Measurements from ENCODE around the gene NOL3. TPM values are rescaled to one million over a fixed set of nuclear protein-coding genes. Genes with fewer than 3 reads are reported as not detected.

Gene NOL3
- total and polyA plus RNA-seq, 3 donors from 2014 or later: 11.8 to 34.9 (median 16.2) TPM

- Histone ChIP-seq H3K4me1 (peaks cover 43% of the 10 kb centered on the region), H3K27me3 (no peaks in the 10 kb centered on the region), H3K27ac (no peak overlapping the region), H3K36me3 (ENCODE audit: low read depth, missing control alignments) (no peaks in the 10 kb centered on the region), H3K9me3 (no peaks in the 10 kb centered on the region), H3K4me3 (no peak overlapping the region)
- intact Hi-C loops (cut with DNase I; ENCODE audit: low total_unique reads): no loop called here
- TF ChIP-seq POLR2A (IDR thresholded peaks at IDR 0.05): no peak
- no peak for TF ChIP-seq CTCF (IDR thresholded peaks at IDR 0.05)
- WGBS, 2 donors: 84% methylated on average over 24 of the region's 26 CpGs; no CpG with 5 or more reads in 1 of the 2 donors
- DNase-seq: no peak
Observed at GRCh38 chr16:67187175-67187890, 17.0 kb downstream of the NOL3 start.

GRCh38 chr16:67188323-67188722, 18.0 kb downstream of the NOL3 start:
- no peak for TF ChIP-seq POLR2A (IDR thresholded peaks at IDR 0.05)
- TF ChIP-seq CTCF (IDR thresholded peaks at IDR 0.05): no peak
- intact Hi-C loops (cut with DNase I; ENCODE audit: low total_unique reads): no loop called here

GRCh38 chr16:67188798-67189197, 18.5 kb downstream of the NOL3 start:
- Histone ChIP-seq H3K36me3 (ENCODE audit: low read depth, missing control alignments) (no peaks in the 10 kb centered on the region), H3K4me3 (no peak overlapping the region), H3K4me1 (peaks cover 51% of the 10 kb centered on the region), H3K27me3 (no peaks in the 10 kb centered on the region), H3K9me3 (no peaks in the 10 kb centered on the region), H3K27ac (no peak overlapping the region)
- no peak for TF ChIP-seq CTCF (IDR thresholded peaks at IDR 0.05)
- TF ChIP-seq POLR2A (IDR thresholded peaks at IDR 0.05): no peak
- intact Hi-C loops (cut with DNase I; ENCODE audit: low total_unique reads): no loop called here
- WGBS, 2 donors: 96 to 97% methylated on average over 6 to 15 of the region's 15 CpGs
- no peak for DNase-seq

More at GRCh38 chr16:67188323-67188722, 18.0 kb downstream of the NOL3 start:
- Histone ChIP-seq H3K27ac (no peak overlapping the region), H3K4me3 (no peak overlapping the region), H3K27me3 (no peaks in the 10 kb centered on the region), H3K36me3 (ENCODE audit: low read depth, missing control alignments) (no peaks in the 10 kb centered on the region), H3K4me1 (peaks cover 47% of the 10 kb centered on the region), H3K9me3 (no peaks in the 10 kb centered on the region)
- DNase-seq: no peak
- 62 to 75% methylated on average over 4 of the region's 4 CpGs for whole genome bisulfite sequencing, 2 donors

- intact Hi-C loops (cut with DNase I; ENCODE audit: low total_unique reads): no loop called here
- TF ChIP-seq POLR2A (IDR thresholded peaks at IDR 0.05): no peak
- TF ChIP-seq CTCF (IDR thresholded peaks at IDR 0.05): no peak
- Histone ChIP-seq H3K9me3 (no peaks in the 10 kb centered on the region), H3K4me3 (no peak within 1 kb of the TSS), H3K27ac (no peak within 1 kb of the TSS), H3K4me1 (peaks cover 47% of the 10 kb centered on the region), H3K36me3 (ENCODE audit: low read depth, missing control alignments) (no peaks in the 10 kb centered on the region), H3K27me3 (no peaks in the 10 kb centered on the region)
- 31 to 49% methylated on average over 6 of the region's 6 CpGs for WGBS, 2 donors
- DNase-seq: no peak
Observed at GRCh38 chr16:67190041-67190440, 19.7 kb downstream of the NOL3 start, which contains the start of gene EXOC3L1. Gene EXOC3L1 (minus strand): TSS chr16:67190136. CDS start chr16:67189676, 460 bp downstream.
